ENCODE measurements around the gene CILP2.

Gene CILP2

GRCh38 chr19:19502808-19503602 is 35.1 kb upstream of the CILP2 start:
- TF ChIP-seq POLR2AphosphoS5 (IDR thresholded peaks at IDR 0.05; ENCODE audit: low read depth, low read length) (no peak), TAF1 (IDR thresholded peaks at IDR 0.05; ENCODE audit: borderline replicate concordance, insufficient read depth, low read length) (no peak), REST (IDR thresholded peaks at IDR 0.05; ENCODE audit: insufficient read depth in 1 of 2, low read depth in 2 of 2, low read length in 2 of 2) (no peak), FOXP2 (optimal IDR thresholded peaks at IDR 0.05; ENCODE audit: borderline replicate concordance, extremely low read depth, extremely low read length, insufficient read depth) (no peak), SIN3A (IDR thresholded peaks at IDR 0.05; ENCODE audit: borderline replicate concordance, insufficient read depth, low read length) (no peak)

GRCh38 chr19:19504754-19505668 is 33.1 kb upstream of the CILP2 start:
- TF ChIP-seq SIN3A (IDR thresholded peaks at IDR 0.05; ENCODE audit: borderline replicate concordance, insufficient read depth, low read length) (no peak), POLR2AphosphoS5 (IDR thresholded peaks at IDR 0.05; ENCODE audit: low read depth, low read length) (no peak), REST (IDR thresholded peaks at IDR 0.05; ENCODE audit: insufficient read depth in 1 of 2, low read depth in 2 of 2, low read length in 2 of 2) (no peak), FOXP2 (optimal IDR thresholded peaks at IDR 0.05; ENCODE audit: borderline replicate concordance, extremely low read depth, extremely low read length, insufficient read depth) (no peak), TAF1 (IDR thresholded peaks at IDR 0.05; ENCODE audit: borderline replicate concordance, insufficient read depth, low read length) (no peak)

GRCh38 chr19:19505669-19506326 is 32.3 kb upstream of the CILP2 start:
- TF ChIP-seq REST (IDR thresholded peaks at IDR 0.05; ENCODE audit: insufficient read depth in 1 of 2, low read depth in 2 of 2, low read length in 2 of 2) (no peak), SIN3A (IDR thresholded peaks at IDR 0.05; ENCODE audit: borderline replicate concordance, insufficient read depth, low read length) (no peak), POLR2AphosphoS5 (IDR thresholded peaks at IDR 0.05; ENCODE audit: low read depth, low read length) (no peak), TAF1 (IDR thresholded peaks at IDR 0.05; ENCODE audit: borderline replicate concordance, insufficient read depth, low read length) (no peak), FOXP2 (optimal IDR thresholded peaks at IDR 0.05; ENCODE audit: borderline replicate concordance, extremely low read depth, extremely low read length, insufficient read depth) (no peak)

- TF ChIP-seq REST (IDR thresholded peaks at IDR 0.05; ENCODE audit: insufficient read depth in 1 of 2, low read depth in 2 of 2, low read length in 2 of 2) (no peak), SIN3A (IDR thresholded peaks at IDR 0.05; ENCODE audit: borderline replicate concordance, insufficient read depth, low read length) (no peak), FOXP2 (optimal IDR thresholded peaks at IDR 0.05; ENCODE audit: borderline replicate concordance, extremely low read depth, extremely low read length, insufficient read depth) (no peak), POLR2AphosphoS5 (IDR thresholded peaks at IDR 0.05; ENCODE audit: low read depth, low read length) (no peak), TAF1 (IDR thresholded peaks at IDR 0.05; ENCODE audit: borderline replicate concordance, insufficient read depth, low read length) (no peak)
These were observed 31.5 kb upstream of the CILP2 start for GRCh38 chr19:19506592-19506991.
